GM23338 (cell line): ENCODE measurements around the gene INPP5A.

Source experiments
- CREB1 ChIP-seq: fragments of 250-450 bp; sonication (Bioruptor Pico); IDR thresholded peaks from 2 replicates; pipeline ENCODE4 v1.5.0; 2020; ENCODE audit warnings: low read depth, mild to moderate bottlenecking, moderate library complexity
- CTCF ChIP-seq, 2 experiments: fragments of 200-600 bp in 1 of 2; sonication (generic) in 1 of 2; conservative IDR thresholded peaks; 2 replicates each; pipeline versions ENCODE4 v1.5.1 to v1.6.1; 2016 to 2017; ENCODE audit warnings: antibody characterized with exemption in 2 of 2, low read depth in 2 of 2, mild to moderate bottlenecking in 2 of 2, moderate library complexity in 1 of 2

GRCh38 chr10:132536877-132537683, 507 bp upstream of the INPP5A start:
- TF ChIP-seq CREB1 (CRISPR knock-in tag) (peak; percentile 99), CTCF (conservative IDR thresholded peaks at IDR 0.05; ENCODE audit: low read depth in 2 of 2) (peak in 1 of 2 experiments; percentile 21; a peak in 1 of 4 replicates)
